A673 (cell line): ENCODE measurements around the gene SDS. TPM values are rescaled to one million over a fixed set of nuclear protein-coding genes. Genes with fewer than 3 reads are reported as not detected.

Source experiments
- BruUV-seq: library from RNA; stranded (reverse); fragments of 400-500 nt; replicated peaks from 2 replicates; lab custom pipeline; 2021; lab: Mats Ljungman, UMichigan
- CTCF ChIA-PET: fragments of 300-600 bp; sonication (Branson Sonifier 250); formaldehyde crosslinking; loops from one replicate; lab custom pipeline; 2022; ENCODE audit warnings: antibody characterized with exemption; lab: Charles Lee
- POLR2A ChIA-PET: fragments of 300-600 bp; sonication (Branson Sonifier 250); formaldehyde crosslinking; loops from one replicate; lab custom pipeline; 2022; ENCODE audit warnings: antibody characterized with exemption; ENCODE audit not compliant: low non-redundant PET; lab: Charles Lee
- DNase-seq: peaks from one replicate; pipeline ENCODE4 v3.0.0-alpha.2; 2015; ENCODE audit warnings: low spot score
- H3K27ac ChIP-seq: fragments of 200-600 bp; sonication (generic); 2 replicates; pipeline ENCODE4 v1.5.1; 2016; ENCODE audit warnings: mixed run types, low read depth, mild to moderate bottlenecking, mixed read lengths, antibody characterized with exemption, low read length; ENCODE audit not compliant: poor library complexity, severe bottlenecking
- H3K27me3 ChIP-seq: fragments of 200-600 bp; sonication (generic); replicated peaks from 2 replicates; pipeline ENCODE4 v1.6.1; 2017; ENCODE audit warnings: mixed run types, low read depth, mild to moderate bottlenecking, mixed read lengths, antibody characterized with exemption, low read length; ENCODE audit not compliant: insufficient read depth, poor library complexity
- H3K36me3 ChIP-seq: fragments of 200-600 bp; sonication (generic); 2 replicates; pipeline ENCODE4 v1.6.1; 2016; ENCODE audit warnings: mixed run types, mild to moderate bottlenecking, mixed read lengths, antibody characterized with exemption, low read length; ENCODE audit not compliant: insufficient read depth, poor library complexity, severe bottlenecking
- H3K4me1 ChIP-seq: fragments of 200-600 bp; sonication (generic); 2 replicates; pipeline ENCODE4 v1.6.1; 2017; ENCODE audit warnings: mixed run types, mild to moderate bottlenecking, mixed read lengths, antibody characterized with exemption, low read length; ENCODE audit not compliant: insufficient read depth, poor library complexity, severe bottlenecking
- H3K4me3 ChIP-seq: fragments of 200-600 bp; sonication (generic); 2 replicates; pipeline ENCODE4 v1.5.1; 2016; ENCODE audit warnings: low read depth, mixed run types, mild to moderate bottlenecking, mixed read lengths, low read length; ENCODE audit not compliant: poor library complexity, severe bottlenecking
- H3K9me3 ChIP-seq: fragments of 200-600 bp; sonication (generic); 2 replicates; pipeline ENCODE4 v1.6.1; 2016; ENCODE audit warnings: mixed run types, low read depth, mild to moderate bottlenecking, mixed read lengths, antibody characterized with exemption, low read length; ENCODE audit not compliant: poor library complexity, severe bottlenecking
- EZH2 ChIP-seq: fragments of 200-600 bp; sonication (generic); IDR thresholded peaks from 2 replicates; pipeline ENCODE4 v1.6.1; 2017; ENCODE audit warnings: borderline replicate concordance, low read depth, mild to moderate bottlenecking, mixed read lengths, antibody characterized with exemption, low read length; ENCODE audit not compliant: poor library complexity, severe bottlenecking
- intact Hi-C: fragments of 100-400 bp; cut with micrococcal nuclease; formaldehyde crosslinking; loops from one replicate; pipeline ENCODE4 v1.10.0; 2022; ENCODE audit not compliant: unreplicated experiment
- total RNA-seq: library from RNA; stranded (reverse); gene quantifications from 2 replicates; pipeline ENCODE4 v1.2.3, GENCODE V29; 2021
- TF ChIP-seq, protein P1 (sequence below): fragments of 300-800, 200-600 bp; sonication (generic); conservative IDR thresholded peaks from 2 replicates; pipeline ENCODE4 v1.5.1; 2017; ENCODE audit warnings: low read depth, mild to moderate bottlenecking, antibody characterized with exemption, low read length, moderate library complexity, mixed read lengths

The SDS gene
- total RNA-seq, 1 experiment from 2014 or later: not detected

DNA sequence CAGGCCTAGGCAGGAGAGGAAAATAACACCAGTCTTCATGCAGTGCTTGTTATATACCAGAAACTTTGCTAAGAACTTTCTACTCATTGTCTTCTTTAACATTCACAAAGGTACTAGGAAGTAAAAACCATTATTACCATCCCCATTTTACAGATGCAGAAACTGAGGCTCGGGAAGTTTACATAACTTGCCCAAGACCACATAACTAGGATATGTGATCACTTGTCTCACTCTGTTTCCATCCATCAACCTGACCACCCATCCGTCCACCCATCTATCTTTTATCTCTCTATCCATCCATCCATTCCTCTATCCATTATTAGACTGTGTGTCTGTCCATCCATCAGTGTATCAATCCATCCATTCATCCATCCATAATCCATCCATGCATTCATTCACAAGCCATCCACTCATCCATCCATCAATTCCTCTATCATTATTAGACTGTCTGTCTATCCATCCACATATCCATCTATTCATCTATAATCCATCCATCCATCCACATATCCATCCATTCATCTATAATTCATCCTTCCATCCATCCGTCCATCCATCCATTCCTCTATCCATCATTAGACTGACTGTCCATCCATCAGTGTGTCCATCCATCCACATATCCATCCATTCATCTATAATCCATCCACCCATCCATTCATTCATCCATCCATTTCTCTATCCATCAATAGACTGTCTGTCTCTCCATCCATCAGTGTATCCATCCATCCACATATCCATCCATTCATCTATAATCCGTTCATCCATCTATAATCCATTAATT, 35.0 kb upstream of the SDS start:
- Histone ChIP-seq H3K9me3 (no peaks in the 10 kb centered on the region), H3K4me1 (no peaks in the 10 kb centered on the region), H3K27ac (no peak overlapping the region), H3K4me3 (no peak overlapping the region), H3K36me3 (no peaks in the 10 kb centered on the region), H3K27me3 (peaks cover 4% of the 10 kb centered on the region)
- TF ChIP-seq EZH2: no peak
- TF ChIP-seq, protein P1, sequence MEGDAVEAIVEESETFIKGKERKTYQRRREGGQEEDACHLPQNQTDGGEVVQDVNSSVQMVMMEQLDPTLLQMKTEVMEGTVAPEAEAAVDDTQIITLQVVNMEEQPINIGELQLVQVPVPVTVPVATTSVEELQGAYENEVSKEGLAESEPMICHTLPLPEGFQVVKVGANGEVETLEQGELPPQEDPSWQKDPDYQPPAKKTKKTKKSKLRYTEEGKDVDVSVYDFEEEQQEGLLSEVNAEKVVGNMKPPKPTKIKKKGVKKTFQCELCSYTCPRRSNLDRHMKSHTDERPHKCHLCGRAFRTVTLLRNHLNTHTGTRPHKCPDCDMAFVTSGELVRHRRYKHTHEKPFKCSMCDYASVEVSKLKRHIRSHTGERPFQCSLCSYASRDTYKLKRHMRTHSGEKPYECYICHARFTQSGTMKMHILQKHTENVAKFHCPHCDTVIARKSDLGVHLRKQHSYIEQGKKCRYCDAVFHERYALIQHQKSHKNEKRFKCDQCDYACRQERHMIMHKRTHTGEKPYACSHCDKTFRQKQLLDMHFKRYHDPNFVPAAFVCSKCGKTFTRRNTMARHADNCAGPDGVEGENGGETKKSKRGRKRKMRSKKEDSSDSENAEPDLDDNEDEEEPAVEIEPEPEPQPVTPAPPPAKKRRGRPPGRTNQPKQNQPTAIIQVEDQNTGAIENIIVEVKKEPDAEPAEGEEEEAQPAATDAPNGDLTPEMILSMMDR: no peak
- DNase-seq: no peak
- BruUV-seq: no TSS peak
- ChIA-PET CTCF (no interaction called here), POLR2A (no interaction called here)
- intact Hi-C loops: loop anchor here (2.0 kb wide), 1 partner anchor 474 kb away; no protein-coding TSS in a partner anchor

DNA sequence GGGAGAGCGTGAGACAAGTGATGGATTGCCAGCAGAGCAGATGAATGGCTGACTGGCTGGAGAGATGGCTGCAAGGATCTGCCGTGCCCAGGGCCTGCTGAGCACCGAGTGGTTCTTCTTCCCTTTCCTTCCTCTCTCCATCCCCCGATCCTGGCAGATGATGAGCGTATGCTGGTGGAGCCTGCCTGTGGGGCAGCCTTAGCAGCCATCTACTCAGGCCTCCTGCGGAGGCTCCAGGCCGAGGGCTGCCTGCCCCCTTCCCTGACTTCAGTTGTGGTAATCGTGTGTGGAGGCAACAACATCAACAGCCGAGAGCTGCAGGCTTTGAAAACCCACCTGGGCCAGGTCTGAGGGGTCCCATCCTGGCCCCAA, 34.0 kb upstream of the SDS start:
- intact Hi-C loops: loop anchor here (2.0 kb wide), 1 partner anchor 475 kb away; no protein-coding TSS in a partner anchor
- Histone ChIP-seq H3K36me3 (no peaks in the 10 kb centered on the region), H3K4me1 (no peaks in the 10 kb centered on the region), H3K4me3 (no peak overlapping the region), H3K9me3 (no peaks in the 10 kb centered on the region), H3K27me3 (peaks cover 4% of the 10 kb centered on the region), H3K27ac (no peak overlapping the region)
- ChIA-PET POLR2A (no interaction called here), CTCF (no interaction called here)
- BruUV-seq: no TSS peak
- TF ChIP-seq, protein P1: no peak
- no peak for DNase-seq

DNA sequence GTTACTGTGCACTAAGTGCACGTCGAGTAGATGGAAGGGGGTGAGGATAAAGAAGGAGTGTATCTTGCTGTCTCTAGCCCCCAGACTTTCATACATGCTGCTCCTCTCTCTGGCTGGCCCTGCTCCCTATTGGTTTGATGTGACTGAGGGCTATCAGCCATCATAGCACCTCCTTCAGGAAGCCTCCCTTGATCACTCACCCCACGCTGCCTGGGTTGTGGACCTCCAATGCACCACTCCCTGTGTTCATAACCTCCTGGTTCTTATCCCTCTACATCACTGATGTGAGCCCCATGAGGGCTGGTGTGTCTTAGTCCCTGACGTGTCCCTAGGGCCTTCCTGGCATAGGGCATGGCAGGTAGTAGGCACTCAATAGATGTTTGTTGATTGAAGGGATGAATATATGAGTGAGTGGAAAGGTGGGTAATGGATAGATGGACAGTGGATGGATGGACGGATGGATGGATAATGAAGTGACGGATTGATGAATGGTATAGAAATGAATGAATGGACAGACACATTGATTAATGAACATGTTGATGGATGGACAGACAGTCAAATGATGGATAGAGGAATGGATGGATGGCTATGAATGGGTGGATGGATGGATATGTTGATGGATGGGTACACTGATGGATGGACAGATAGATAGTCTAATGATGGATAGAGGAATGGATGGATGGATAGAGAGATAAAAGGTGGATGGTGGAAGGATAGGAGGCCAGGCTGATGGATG, 33.5 kb upstream of the SDS start:
- intact Hi-C loops: no loop called here
- Histone ChIP-seq H3K27me3 (peaks cover 4% of the 10 kb centered on the region), H3K36me3 (no peaks in the 10 kb centered on the region), H3K27ac (no peak overlapping the region), H3K4me1 (no peaks in the 10 kb centered on the region), H3K9me3 (no peaks in the 10 kb centered on the region), H3K4me3 (no peak overlapping the region)
- TF ChIP-seq, protein P1: no peak
- no peak for TF ChIP-seq EZH2
- no TSS peak for BruUV-seq
- DNase-seq: no peak
- ChIA-PET CTCF (interaction anchor here (0.9 kb wide), 1 partner anchor 12 kb away, joined by 3 read pairs; no protein-coding TSS in a partner anchor), POLR2A (no interaction called here)
